IPS-11a (cell line): ENCODE data around the gene HIVEP3.

Source experiments
- H3K4me3 ChIP-seq: one replicate; pipeline ENCODE4 v1.5.1; 2013; ENCODE audit warnings: low read depth, low read length, control low read depth

HIVEP3 gene

DNA sequence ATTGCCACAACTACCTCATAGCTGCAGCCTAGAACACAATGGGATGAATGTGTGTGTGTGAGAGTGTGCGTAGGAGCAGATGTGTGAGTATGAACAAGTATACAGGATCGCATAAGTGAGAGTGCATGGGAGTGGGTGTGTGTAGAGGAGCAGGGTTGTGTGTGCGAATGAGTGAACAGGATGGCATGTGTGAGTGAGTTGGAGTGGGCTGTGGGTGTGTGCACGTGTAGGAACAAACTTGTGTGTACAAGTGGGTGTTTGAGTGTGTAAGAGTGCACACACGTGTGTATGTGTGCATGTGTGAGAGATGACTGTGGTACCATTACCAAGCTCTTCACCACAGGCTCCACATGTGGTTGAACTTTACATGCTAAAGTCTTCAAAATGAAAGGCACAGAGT lies 258.8 kb downstream of the HIVEP3 start:
- H3K4me3 ChIP-seq: no peak overlapping the region

GRCh38 chr1:41659159-41659495 lies 259.6 kb downstream of the HIVEP3 start:
- no peak overlapping the region for H3K4me3 ChIP-seq

- H3K4me3 ChIP-seq: no peak overlapping the region
Observed at GRCh38 chr1:41658431-41659158, 260.1 kb downstream of the HIVEP3 start.

DNA sequence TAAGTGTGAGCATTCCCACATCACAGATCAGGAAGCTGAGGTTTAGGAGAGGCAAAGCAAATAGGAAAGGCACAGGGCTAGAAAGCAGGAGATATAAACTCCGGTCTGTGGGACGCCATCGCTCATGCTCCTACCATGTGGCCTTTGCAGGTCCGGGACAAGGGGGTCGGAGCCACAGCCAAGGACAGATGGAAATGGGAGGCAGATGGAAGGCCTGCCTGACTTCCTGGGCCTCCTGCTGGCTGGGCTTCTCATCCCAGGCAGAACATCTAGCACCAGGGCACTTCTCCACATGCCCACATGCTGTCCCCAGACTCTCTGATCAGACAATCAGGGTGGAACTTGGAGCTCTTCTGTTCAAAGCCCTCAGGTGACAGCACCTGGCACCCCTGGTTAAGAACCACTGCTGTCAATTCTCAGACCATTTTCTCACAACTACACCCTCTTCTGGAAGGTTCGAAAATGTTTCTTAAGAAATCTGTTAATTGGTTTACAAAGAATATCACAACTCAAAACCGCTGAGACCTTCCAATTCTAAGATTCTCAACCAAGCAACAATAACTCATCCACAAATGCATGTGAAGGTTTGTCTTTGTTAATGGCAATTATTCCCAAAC lies 260.9 kb downstream of the HIVEP3 start:
- no peak overlapping the region for H3K4me3 ChIP-seq

DNA sequence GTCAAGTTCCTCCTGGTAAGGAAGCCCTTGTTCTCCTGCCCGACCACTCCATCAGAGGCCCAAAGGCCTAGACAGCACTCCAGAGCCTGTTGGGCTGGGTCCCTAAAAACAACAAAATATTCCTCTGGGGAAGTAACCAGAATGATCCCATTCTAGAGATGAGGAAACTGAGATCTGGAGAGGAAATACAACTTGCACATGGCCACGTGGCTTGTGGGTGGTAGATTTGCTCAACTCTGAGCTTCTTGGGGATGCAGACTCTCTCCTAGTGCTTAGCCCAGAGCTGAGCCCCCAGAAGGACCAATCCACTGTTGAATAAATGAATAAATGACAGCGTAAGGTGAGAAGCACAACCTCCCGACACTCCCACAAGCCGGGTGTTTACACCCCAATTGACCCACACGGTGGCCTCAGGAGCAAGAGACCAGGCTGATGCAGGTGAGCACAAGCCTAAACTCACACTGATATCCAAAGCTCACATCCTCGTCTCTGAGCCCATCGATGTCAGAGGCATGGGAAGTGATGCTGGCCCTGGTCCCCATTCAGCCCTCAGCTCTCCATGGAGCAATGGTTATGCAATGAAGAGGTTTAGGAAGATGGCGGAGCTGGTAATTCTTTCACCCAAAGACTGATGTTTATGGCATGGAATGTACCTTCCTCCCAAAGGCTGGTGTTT lies 261.8 kb downstream of the HIVEP3 start:
- H3K4me3 ChIP-seq: no peak overlapping the region

- no peak overlapping the region for H3K4me3 ChIP-seq
Observed at GRCh38 chr1:41656068-41656467, 262.7 kb downstream of the HIVEP3 start.

GRCh38 chr1:41655632-41656031 lies 263.1 kb downstream of the HIVEP3 start:
- H3K4me3 ChIP-seq: no peak overlapping the region

GRCh38 chr1:41653574-41653973 lies 265.1 kb downstream of the HIVEP3 start:
- no peak overlapping the region for H3K4me3 ChIP-seq

DNA sequence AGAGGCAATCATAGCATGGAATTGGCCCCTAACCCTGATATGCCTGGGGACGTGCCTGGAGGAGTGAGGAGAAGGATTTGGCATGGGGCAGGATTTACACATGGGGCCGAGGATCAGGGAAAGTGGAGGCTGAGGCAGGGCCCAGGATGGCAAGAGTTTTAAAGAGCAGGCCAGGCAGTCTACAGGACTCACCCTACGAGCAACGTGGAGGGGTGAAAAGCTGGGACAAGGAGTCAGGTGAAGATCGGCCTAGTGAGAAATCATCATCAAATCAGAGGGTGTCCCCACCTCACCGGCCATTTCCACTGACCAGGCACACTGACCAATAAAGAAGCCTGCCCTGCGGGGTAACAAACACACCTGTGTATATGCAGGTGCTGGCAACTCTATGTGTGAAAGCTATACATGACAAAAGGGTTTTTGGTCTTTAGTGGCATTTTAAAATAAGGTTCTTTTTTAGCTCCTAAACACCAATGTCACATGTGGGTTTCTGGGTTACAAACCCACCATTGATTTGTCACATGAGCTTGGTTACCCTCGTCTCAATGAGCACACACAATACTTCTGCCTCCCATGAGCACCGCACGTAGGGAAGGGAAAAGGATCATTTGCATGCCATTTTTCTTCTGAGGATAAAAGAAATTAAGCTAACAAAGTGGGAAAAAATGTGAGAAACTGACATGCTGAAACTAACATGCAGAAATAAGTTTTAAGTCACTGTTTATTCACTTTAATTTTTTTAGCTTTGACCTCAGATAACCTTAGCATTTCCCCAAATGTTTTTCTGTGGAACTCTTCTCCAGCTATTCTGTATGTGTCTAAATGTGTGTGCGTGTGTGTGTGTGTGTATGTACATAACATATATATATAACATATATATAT lies 266.1 kb downstream of the HIVEP3 start:
- no peak overlapping the region for H3K4me3 ChIP-seq

GRCh38 chr1:41650028-41650880 lies 268.5 kb downstream of the HIVEP3 start:
- H3K4me3 ChIP-seq: no peak overlapping the region

GRCh38 chr1:41649396-41650027 lies 269.2 kb downstream of the HIVEP3 start:
- H3K4me3 ChIP-seq: no peak overlapping the region

DNA sequence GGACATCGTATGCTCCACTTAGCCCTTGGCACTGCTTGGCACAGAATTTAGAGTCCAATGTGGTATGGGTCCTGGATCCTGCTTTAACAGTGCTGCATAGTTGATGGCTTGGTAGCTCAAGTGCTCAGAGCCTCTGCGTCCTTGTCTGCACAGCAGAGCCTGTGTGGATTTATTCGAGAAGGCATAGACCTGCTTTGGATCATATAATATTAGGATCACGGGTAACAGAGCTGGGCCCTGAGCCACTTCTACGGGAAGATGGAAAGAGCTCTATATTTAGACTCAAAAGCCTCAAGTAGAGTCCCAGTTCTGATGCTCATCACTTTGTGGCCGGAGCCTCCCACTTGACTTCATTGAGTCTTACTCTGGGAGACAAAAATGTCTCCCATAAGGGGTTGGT lies 269.9 kb downstream of the HIVEP3 start:
- H3K4me3 ChIP-seq: no peak overlapping the region

GRCh38 chr1:41648230-41648629 lies 270.5 kb downstream of the HIVEP3 start:
- no peak overlapping the region for H3K4me3 ChIP-seq

GRCh38 chr1:41647221-41648135 lies 271.2 kb downstream of the HIVEP3 start:
- H3K4me3 ChIP-seq: no peak overlapping the region

DNA sequence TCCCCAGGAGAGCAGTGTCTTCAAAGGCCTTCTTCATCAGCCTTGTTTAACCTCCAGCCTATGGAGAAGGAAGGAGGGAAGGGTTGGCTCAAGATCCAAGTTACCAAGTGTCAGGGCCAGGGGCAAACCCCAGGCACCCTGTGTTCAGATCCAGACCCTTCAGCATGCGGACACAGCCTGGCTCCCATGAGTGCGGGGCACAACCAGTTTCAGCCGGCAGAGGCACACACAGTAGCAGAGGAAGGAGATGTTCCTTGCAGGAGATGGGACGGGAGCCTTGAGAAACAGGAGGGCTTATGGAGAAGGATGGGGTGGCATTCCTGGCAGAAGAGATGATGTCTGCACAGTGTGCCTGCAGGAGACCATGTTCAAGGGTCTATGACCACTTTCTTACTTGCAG lies 272.5 kb downstream of the HIVEP3 start:
- no peak overlapping the region for H3K4me3 ChIP-seq

GRCh38 chr1:41645062-41645461 lies 273.7 kb downstream of the HIVEP3 start:
- no peak overlapping the region for H3K4me3 ChIP-seq

GRCh38 chr1:41642922-41643821 lies 275.6 kb downstream of the HIVEP3 start:
- no peak overlapping the region for H3K4me3 ChIP-seq
